PC-3 (cell line): Measurements from ENCODE around the gene STAC3.

ENCODE experiments used
- EZH2phosphoT487 ChIP-seq: fragments of 300-600 bp; sonication (generic); IDR thresholded peaks from 2 replicates; pipeline ENCODE4 v1.6.1; 2018; ENCODE audit warnings: mild to moderate bottlenecking, antibody characterized with exemption, low read length, borderline replicate concordance
- TF ChIP-seq, protein P1 (sequence below): fragments of 300-600 bp; sonication (generic); conservative IDR thresholded peaks from 2 replicates; pipeline ENCODE4 v1.5.1; 2017; ENCODE audit warnings: antibody characterized with exemption, low read depth, mild to moderate bottlenecking, low read length

DNA sequence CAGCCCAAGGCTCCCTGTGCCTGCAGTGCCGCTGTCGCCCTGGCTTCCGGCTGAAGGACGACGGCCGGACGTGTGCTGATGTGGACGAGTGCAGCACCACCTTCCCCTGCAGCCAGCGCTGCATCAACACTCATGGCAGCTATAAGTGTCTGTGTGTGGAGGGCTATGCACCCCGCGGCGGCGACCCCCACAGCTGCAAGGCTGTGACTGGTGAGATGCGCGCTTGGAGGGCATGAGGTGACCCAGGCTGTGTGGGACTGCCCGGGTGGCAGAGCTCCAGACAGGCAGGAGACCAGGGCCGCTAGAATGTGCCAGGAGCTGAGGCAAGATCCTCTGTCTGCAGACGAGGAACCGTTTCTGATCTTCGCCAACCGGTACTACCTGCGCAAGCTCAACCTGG, 54.0 kb downstream of the STAC3 start:
- TF ChIP-seq, protein P1, sequence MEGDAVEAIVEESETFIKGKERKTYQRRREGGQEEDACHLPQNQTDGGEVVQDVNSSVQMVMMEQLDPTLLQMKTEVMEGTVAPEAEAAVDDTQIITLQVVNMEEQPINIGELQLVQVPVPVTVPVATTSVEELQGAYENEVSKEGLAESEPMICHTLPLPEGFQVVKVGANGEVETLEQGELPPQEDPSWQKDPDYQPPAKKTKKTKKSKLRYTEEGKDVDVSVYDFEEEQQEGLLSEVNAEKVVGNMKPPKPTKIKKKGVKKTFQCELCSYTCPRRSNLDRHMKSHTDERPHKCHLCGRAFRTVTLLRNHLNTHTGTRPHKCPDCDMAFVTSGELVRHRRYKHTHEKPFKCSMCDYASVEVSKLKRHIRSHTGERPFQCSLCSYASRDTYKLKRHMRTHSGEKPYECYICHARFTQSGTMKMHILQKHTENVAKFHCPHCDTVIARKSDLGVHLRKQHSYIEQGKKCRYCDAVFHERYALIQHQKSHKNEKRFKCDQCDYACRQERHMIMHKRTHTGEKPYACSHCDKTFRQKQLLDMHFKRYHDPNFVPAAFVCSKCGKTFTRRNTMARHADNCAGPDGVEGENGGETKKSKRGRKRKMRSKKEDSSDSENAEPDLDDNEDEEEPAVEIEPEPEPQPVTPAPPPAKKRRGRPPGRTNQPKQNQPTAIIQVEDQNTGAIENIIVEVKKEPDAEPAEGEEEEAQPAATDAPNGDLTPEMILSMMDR = no peak
- no peak for TF ChIP-seq EZH2phosphoT487
